ENCODE results near the gene RYR2.

Gene RYR2

DNA sequence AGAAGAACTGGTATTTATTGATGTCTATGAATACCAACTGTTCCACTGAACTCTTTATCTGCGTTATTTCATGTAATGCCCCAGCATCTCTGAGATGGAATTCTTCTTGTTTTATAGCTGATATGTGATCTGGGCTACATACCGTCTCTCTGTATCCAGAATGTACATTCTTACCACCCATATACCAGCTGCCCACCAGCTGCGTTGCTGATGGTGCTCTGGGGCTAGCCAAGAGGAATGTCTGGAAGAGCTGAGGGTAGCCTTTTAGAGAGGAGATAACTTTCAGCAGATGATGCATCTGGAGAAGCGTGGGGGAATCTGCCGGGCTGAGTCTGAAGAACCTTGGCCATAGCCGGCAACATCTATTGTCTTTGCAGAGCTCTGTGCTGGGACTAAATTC, 137.5 kb downstream of the RYR2 start:
- peak overlapping the region; percentile 27; the same call in 1 of the 2 replicates for H3K27ac ChIP-seq
- TF ChIP-seq ZFX (IDR thresholded peaks at IDR 0.05) = no peak
- TF ChIP-seq, protein P1, sequence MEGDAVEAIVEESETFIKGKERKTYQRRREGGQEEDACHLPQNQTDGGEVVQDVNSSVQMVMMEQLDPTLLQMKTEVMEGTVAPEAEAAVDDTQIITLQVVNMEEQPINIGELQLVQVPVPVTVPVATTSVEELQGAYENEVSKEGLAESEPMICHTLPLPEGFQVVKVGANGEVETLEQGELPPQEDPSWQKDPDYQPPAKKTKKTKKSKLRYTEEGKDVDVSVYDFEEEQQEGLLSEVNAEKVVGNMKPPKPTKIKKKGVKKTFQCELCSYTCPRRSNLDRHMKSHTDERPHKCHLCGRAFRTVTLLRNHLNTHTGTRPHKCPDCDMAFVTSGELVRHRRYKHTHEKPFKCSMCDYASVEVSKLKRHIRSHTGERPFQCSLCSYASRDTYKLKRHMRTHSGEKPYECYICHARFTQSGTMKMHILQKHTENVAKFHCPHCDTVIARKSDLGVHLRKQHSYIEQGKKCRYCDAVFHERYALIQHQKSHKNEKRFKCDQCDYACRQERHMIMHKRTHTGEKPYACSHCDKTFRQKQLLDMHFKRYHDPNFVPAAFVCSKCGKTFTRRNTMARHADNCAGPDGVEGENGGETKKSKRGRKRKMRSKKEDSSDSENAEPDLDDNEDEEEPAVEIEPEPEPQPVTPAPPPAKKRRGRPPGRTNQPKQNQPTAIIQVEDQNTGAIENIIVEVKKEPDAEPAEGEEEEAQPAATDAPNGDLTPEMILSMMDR (conservative IDR thresholded peaks at IDR 0.05) = no peak

DNA sequence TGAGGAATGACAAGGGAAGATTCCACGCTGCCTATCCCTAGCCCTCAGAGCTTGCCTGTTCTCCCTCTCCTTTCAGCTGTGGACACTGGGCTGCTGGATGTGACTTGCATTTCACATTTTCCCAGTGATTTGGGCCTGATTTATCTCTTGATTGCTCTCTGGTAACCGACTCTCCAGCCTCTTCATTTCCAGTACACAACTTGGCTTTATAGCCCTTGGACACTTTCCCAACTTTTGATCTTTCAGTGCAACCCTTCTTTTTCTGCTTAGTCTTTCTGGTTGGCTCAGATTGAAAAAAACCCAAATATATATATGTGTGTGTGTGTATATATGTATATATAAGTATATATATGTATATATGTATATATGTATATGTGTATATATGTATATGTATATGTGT, 138.3 kb downstream of the RYR2 start:
- H3K27ac ChIP-seq = peak overlapping the region; percentile 27; the same call in 1 of the 2 replicates
- TF ChIP-seq ZFX (IDR thresholded peaks at IDR 0.05) = no peak
- TF ChIP-seq, protein P1 (conservative IDR thresholded peaks at IDR 0.05) = no peak

DNA sequence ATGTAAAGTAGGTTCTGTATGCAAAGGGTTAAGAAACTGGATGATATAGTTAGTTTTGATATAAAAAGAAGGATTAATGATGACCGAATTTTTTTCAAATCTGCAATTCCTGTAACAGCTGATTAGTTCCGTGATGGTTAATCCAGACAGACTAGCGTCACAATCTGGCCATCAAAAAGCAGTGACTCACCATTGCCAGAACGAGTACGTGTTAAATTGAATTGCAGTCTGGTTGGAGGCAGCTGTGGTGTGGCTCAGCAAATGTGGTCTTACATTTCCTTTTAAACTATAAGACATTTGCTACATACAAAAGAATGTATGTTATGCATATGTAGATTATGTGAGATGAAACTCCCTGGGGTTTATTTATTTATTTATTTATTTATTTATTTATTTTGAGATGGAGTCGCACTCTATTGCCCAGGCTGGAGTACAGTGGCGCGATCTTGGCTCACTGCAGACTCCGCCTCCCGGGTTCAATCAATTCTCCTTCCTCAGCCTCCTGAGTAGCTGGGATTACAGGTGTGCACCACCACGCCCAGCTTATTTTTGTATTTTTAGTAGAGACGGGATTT, 139.8 kb downstream of the RYR2 start:
- no peak overlapping the region for H3K27ac ChIP-seq
- no peak for TF ChIP-seq ZFX (IDR thresholded peaks at IDR 0.05)
- TF ChIP-seq, protein P1 (conservative IDR thresholded peaks at IDR 0.05) = no peak

DNA sequence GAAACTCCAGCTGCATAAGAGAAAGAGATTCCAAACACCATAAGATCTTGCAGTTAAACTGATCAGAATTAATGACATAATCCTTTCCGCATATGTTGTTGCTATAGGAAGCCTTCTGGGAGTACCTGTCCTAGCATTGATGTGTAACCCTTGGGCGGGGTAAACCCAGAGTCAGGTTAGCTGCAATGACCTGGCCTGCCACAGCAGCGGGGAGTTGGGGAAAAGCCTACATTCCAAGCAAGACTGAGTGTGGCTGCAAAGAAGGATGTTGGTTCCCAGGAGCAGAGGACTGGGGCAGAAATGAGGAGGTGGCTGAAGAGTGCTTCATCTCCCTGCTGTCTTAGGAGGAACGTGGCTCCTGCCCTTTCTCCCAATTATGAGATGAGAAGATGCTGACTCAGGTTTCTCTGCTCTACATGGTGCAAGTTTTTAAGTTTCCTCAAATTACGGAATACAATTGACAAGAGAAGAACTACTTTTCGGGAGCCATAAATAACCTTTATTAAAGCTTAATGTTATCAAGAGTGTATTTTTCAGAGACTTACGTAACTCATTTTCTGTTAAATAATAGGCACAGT, 142.1 kb downstream of the RYR2 start:
- H3K27ac ChIP-seq = no peak overlapping the region
- TF ChIP-seq, protein P1 (conservative IDR thresholded peaks at IDR 0.05) = no peak

DNA sequence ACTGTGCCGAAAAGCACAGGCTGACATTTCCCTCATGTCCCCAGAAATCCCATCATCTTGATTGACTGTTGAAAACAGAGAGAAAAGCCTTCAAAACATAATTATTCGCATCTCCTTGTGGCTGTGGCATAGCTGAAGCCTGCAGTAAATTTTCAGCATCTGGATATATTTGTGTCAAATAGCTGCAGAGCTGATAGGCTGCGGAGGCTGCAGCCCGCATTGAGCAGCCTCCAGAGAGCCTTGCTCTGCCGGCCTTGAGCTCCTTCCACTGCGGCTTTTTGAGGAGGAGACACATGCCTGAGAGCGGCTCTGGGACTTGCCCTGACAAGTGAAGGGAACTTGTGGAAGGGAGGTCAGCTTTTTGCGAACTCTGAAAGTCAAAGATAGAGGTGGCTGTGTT, 144.7 kb downstream of the RYR2 start:
- no peak overlapping the region for H3K27ac ChIP-seq
- TF ChIP-seq, protein P1 (conservative IDR thresholded peaks at IDR 0.05) = no peak
- no peak for TF ChIP-seq ZFX (IDR thresholded peaks at IDR 0.05)

DNA sequence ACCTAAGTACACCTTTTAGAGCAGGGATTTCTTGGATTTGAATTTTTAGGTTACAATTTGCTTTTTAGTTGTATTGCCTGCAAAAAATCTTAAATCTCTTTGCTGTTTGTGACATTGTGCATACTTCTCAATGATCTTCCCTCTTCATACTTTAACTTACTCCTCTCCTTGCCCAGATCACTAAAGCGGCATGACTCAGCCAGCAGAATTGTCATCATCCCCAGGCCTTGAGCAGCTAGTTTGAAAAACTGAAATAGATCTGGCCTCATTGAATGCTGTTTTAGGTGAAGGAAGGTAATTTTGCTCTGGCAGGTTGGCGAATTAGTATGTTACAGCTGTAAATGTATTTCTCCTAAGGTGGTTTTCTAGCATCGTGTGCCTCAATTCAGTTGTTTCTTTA, 145.9 kb downstream of the RYR2 start:
- TF ChIP-seq, protein P1 (conservative IDR thresholded peaks at IDR 0.05) = no peak
- no peak for TF ChIP-seq ZFX (IDR thresholded peaks at IDR 0.05)
- H3K27ac ChIP-seq = no peak overlapping the region

DNA sequence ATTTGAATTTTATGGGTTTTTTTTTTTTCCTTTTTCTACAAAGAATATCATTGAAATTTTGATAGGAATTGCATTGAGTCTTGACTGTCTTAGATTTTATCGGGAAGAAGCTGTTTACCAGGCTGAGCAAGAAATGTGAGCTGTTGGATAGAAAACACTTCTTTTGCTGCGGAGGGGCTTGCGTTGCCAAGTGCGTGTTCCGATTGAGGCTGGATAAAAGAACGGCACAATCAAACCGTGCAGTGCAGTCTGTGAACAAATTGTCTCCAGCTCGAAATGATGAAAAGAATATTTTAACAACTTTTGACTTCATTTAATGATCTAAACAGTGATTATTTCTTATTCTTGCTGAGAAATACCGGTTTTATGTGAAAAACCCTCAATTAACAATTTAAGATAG, 149.4 kb downstream of the RYR2 start:
- no peak for TF ChIP-seq ZFX (IDR thresholded peaks at IDR 0.05)
- TF ChIP-seq, protein P1 (conservative IDR thresholded peaks at IDR 0.05) = no peak
- no peak overlapping the region for H3K27ac ChIP-seq
